HG03520 (cell line): Measurements from ENCODE around the gene RPS6KA2.
"Not testable (repeated sequence)": the region's sequence is repeated elsewhere in the genome, so short reads cannot be mapped to it uniquely, and the experiment has no call there.

Experiments
- ATAC-seq: cut with Tn5 transposase; IDR thresholded peaks from one replicate; pipeline ENCODE4 v1.9.1; 2021; ENCODE audit warnings: mild to moderate bottlenecking, moderate library complexity; ENCODE audit not compliant: unreplicated experiment

The RPS6KA2 gene

DNA sequence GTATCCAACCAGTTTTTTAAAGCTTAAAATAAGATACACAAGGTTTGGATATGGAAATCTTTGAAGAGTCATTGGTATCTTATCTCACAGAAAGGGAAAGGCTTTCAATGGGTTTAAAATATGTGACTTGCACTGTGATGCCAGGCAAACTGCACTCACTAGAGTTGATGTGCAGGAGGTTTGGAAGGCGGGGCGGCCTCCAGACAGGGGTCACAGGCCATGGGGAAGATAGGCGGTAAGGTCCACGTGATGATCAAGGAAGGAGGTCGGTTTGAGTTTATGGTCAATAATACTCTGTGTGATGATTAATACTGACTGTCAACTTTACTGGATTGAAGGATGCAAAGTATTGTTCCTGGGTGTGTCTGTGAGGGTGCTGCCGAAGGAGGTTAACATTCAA is 31.1 kb downstream of the RPS6KA2 start:
- no peak for ATAC-seq

DNA sequence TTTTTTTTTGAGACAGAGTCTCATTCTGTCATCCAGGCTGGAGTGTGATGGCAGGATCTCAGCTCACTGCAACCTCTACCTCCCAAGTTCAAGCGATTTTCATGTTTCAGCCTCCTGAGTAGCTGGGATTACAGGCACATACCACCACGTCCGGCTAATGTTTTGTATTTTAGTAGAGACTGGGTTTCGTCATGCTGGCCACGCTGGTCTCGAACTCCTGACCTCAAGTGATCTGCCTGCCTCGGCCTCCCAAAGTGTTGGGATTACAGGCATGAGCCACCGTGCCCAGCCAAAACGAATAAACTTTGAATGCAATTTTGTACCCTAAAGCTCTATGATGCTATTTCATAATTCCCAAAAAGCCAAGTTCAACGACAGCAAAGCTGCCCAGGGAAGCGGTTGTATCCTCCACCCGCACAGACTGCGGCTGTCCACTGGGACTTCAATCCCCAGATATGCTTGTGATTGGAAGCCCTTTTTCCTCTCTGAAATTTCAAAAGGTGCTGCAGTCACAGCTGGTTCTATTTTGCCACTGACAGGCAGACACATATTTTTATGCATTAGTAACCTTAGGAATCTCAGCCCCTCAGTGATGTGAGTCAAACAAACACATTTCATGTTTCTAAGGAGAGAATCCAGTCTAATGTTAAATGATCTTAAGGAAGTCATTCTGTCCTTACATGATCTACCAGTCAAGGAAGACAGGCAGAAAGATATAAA is 31.8 kb downstream of the RPS6KA2 start:
- ATAC-seq: no peak

DNA sequence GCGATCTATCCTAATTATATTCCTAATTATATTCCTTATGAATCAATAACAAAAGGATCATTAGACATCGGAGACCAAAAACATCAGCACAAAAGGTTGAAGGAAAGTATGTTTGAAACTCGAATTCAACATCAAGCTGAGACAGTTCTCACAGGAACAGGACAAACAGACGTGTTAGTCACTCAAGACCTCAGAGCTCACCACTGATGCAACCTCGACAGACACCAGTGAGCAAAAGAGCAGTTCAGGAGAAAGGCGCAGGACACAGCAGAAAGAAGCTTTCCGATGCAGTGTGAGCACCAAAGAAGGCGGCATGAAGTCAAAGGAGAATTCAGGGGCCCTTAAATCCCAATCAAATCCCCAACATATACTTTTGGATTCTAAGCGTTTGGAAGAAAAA is 34.2 kb downstream of the RPS6KA2 start:
- ATAC-seq: no peak

DNA sequence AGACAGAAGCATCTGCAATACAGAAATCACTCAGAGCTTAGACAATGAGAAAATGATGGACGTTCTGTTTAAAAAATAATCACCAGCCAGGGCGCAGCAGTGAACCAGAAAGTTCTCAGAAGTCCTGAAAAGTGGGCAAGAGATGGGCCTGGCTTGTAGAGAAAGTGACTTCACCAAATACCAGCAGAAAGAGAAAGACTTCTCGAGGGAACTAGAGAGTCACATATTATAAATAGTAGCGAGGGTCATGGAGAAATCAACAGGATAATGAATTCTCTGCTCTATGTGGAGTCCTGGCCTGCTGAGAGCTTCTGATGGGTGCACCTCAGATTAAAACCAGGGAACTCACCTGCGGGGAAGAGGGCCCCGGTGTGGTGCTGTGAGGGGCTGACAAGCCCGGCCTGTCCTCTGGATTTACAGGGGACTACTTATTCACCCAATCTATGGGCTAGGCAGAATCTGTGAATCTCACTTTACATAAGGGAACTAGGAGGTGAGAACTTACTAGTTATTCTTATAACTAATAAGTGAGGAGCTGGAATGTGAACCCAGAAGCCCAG is 35.0 kb downstream of the RPS6KA2 start:
- ATAC-seq: no peak

DNA sequence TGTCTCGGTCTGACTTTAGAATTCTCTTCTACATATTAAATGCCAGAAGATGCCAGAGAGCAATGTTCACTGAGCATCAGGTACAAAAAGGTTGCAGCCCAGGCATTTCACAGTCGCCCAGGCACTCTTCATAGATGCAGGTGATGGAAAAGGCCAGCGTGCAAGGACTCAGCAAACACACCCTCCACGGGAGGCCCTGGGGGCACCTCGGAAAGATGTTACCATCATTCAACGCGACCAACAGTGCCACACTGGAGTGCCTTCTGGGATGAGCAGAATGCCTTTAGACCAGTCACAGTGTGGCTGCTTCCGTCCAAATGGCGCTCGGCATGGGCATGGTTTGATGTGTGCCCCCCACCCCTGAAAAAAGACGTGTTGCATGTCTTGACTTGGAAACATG is 36.0 kb downstream of the RPS6KA2 start:
- ATAC-seq: no peak

DNA sequence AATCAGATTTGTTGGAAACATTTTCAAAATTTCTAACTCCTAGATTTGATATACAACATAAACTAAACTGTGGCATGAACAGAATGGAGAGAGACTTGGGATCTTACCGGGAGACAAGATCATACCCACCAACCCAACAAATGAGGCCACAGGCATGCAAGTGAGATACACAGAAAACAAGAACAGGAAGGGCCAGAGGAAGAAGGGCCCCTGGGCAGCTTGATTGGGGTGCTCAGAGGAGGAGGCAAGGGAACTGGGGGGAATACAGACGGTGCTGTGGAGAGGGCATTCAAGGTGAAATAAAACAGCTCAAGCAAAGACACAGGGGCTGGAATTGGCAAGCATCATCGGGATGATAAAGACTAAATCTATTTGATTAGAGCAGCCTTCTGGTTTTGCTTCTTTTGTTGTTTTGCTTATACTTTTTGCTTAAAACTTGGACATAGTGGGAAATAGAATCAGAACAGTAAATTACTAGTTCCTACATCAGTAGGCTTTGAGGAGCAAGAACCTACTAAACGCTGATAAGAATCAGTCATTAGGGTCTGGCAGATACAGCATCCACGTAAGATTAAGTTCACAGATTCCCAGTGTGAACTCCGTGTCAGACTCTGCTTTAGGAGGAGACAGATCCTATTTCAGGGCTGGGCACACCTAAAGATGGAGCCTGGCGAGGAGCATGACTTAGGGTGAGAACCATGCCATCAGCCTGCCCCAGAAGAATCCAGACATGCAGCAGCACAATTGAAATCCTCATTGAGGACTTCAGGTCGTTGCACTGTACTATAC is 37.1 kb downstream of the RPS6KA2 start:
- no peak for ATAC-seq

DNA sequence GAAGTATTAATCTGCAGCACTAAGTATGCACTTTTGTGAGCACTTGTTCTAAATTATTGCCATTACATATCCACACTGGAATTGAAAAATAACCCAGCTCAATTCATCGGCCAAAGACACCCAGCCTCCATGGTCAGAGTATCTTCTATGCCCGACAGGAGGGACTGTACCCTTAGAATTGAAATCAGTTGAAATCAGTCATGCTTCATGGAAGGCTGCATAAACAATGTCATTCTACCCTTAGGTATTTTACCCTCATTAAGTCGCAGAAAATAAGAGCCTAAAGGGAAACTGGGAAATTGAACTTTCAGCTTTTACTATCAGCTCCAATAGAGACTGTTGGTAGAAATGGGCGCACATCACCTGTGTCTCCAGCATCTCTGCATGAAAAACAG is 37.7 kb downstream of the RPS6KA2 start:
- ATAC-seq: no peak

DNA sequence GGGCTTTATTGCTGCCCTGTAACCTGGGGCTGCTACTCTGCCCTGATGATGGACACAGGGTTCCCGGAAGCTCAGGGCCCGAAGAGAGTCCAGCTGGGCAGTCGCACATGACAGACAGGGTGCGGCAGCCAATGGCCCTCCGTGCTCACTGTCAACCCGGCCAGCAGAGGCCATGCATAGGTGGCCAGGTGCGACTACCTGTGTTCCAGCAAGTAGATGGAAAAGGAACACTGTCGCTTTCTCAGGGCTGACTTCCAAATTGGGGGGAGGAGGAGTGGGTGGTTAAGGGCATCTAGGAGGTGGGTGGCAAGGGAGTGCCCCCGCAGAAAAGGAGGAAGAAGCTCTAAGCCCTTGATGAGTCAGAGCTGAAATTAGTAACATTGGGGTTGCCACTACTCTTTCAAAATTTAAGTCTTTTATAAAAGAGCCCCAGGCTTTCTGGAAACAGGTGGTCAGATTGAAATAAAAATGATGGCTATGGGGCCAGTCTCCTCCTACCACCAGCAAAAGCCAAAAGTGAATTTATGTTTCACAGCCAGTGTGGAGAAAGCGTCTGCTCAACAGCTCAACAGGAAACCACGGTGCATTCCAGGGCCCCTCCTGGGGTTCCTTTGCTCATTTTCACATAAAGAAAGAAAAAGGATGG is 38.2 kb downstream of the RPS6KA2 start:
- ATAC-seq: no peak

DNA sequence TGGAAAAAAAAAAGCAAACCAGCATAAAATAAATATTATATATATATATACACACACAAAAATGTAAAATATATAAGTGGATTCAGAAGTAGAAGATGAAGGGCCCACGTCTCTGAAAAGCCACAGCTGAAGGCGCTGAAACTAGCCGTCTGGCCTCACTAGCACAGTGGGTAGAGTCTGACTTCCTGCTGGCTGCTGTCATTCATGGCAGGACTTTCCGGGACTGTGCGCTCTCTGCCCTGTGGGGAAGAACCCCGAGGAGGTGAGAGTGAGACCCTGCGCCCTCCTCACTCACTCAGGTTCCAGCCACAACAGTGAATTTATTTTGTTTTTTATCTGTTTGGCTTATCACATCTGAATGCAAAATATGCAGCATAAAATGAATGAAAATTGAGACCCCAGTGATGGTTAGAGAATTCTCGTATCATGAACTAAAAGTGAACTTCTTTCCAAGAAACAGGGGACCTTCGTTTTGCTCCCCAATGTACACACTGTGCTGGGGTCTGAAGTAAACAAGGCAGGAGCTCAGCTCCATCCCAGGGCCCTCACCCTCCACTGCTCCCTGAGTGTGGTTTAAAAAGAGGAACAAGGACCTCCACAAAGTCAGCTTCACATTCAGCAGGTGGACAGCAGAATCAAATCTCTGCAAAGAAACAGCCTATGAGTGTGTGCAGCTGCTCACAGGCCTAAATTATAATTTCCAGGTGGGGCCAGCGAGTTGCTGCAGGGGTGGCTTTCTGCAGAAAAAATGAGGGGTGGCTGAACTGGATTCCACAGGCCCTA is 39.2 kb downstream of the RPS6KA2 start:
- ATAC-seq: peak; percentile 76

DNA sequence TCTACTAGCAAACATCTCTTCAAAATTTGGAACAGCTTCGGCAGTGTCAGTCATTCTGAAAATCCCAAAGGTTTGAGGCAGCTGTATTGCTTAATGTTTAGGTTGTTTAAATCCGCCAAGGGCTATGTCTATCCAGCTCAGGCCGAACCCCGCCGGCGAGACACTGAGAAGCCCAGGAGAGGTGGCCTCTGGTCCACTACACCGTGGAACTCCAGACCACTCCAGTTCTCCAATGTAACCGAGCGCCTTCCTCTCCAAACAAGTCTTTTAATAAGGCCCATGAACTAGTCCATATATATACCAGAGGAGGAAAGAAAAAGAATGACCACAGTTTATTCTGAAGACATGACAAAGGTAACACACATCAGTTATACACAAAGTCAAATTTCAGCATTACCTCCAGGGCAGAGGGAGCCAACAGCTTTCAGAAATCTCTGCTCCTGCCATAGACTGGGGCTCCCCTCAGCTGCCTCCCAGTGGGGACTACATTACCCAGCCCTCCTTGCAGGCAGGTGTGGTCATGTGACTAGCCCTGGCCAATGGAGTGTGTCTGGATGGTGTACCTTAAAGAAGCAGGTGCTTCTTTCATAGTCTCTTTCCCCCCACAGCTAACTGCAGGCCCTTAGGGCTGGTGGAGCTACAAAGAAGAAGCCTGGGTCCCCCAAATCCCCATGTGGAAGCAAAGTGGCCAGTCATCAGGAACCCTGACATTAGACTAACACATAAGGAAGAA is 40.5 kb downstream of the RPS6KA2 start, which contains the start of gene RAMACL:
TSS of gene RAMACL (minus strand) at position 255 of the 733 bp plus-strand sequence. CDS start at position 54, 201 bp downstream.
- peak; percentile 83 for ATAC-seq

DNA sequence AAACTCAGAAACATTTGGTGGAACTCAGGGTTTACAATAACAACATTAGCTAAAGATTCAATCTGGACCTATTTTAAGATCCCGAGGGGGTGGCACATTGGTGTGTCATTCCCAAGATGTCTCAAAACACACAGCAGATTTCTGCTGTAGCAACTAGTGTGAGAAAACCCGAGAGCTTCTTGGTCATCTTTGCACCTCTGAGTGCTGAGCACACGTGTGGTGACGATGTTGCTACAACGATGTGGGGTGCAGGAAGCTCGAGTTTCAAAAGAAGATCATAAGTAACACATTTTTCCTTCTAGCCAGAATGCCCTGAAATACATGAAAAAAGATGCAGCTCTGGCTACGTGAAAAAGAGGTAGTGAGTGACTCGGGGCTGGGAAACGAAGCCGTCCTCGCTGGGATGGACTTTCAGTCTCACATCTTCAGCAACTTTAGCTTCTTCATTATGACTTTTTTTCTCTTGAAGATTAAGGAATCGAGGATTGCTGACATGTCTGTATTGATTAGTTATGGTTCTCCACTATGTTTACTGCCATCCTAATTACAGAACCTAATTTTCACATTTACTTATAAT is 42.1 kb downstream of the RPS6KA2 start:
- no peak for ATAC-seq

DNA sequence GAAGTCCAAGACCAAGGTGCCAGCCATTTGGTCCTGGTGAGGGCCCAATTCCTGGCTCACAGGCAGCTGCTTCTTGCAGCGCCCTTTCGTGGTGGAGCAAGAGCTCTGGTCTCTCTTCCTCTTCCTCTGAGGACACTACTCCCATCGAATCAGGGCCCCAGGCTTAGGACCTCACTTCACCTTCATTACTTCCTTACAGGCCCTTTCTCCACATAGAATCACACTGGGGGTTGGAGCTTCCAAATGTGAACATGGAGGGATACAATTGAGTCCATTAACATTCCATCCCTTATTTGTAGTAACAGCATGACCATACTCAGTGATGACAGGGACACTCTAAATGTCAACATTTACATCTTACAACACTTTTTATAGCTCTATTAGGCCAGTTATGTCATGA is 42.9 kb downstream of the RPS6KA2 start:
- ATAC-seq: no peak

DNA sequence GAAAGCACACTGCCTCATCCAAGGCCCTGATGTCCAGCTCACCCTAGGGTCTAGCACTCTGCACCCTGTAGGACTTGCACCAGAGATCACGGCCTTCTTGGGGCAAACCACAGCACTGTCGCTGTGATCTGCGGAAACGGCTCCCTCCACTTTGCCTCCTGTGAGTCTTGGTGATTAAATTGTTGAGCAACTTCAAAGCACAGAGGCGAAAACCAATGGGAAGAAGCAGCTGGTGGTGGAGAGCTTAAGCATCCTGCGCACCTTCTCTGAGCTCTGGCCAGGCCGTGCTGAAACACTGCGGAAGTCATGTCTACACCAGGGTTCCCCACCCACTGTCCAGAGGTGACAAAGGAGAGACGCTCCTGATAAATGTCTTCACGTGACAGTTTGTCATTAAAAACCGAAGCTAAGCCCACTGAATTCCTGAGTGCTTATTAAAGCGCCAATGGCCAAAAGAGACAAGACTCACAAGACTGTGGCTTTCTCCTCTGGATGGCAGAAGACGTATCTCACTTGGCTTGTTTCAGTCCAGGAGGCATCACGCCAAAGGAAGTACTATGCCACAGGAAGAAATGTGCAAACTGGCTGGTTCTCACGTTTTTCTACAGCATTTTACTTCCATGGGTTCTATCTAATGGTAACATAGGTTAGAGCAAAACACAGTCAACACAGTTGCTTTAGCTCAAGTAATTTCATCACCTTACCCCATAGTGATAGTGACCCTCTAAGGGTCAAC is 43.7 kb downstream of the RPS6KA2 start:
- ATAC-seq: no peak

DNA sequence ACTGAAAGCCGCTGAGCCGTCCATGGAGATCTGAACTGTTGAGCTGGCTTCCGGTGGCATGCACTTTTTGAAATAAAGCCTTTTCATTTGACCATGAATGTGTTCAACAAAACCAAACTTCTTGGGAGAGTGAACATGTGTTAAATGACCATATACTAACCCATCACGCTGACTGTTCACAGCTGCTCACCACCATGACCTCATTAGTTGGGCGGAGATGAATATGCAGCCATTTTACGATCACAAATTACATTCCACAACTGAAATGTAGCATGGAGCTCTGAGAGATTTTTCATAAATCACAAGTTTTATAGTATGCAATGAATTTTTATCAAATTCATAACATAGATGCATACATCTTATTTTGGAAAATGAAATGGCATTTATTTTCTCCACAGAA is 44.8 kb downstream of the RPS6KA2 start:
- no peak for ATAC-seq

DNA sequence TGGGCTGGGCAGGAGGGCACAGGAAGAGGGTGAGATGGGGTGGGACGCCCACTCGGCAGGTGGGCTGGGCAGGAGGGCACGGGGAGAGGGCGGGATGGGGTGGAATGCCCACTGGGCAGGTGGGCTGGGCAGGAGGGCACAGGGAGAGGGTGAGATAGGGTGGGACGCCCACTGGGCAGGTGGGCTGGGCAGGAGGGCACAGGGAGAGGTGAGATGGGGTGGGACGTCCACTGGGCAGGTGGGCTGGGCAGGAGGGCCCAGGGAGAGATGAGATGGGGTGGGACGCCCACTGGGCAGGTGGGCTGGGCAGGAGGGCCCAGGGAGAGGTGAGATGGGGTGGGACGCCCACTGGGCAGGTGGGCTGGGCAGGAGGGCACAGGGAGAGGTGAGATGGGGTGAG is 45.2 kb downstream of the RPS6KA2 start:
- not testable (repeated sequence) for ATAC-seq

DNA sequence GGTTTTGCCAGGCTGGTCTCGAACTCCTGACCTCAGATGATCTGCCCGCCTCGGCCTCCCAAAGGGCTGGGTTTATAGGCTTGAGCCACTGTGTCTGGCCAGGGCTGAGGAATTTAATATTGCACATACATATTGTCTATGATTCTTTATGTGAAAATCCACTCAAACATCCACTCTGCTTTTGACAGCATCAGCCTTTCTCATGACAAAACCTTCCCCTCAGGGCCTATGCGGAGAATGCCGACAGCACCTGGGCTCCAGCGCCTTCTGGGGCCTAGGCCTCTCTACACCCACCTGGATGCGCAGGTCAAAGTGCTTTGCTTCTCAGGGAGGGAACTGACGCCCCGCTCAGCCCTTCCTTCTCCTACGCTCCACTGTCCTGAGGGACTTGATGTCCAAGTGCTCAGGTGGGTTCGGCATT is 46.0 kb downstream of the RPS6KA2 start:
- no peak for ATAC-seq

DNA sequence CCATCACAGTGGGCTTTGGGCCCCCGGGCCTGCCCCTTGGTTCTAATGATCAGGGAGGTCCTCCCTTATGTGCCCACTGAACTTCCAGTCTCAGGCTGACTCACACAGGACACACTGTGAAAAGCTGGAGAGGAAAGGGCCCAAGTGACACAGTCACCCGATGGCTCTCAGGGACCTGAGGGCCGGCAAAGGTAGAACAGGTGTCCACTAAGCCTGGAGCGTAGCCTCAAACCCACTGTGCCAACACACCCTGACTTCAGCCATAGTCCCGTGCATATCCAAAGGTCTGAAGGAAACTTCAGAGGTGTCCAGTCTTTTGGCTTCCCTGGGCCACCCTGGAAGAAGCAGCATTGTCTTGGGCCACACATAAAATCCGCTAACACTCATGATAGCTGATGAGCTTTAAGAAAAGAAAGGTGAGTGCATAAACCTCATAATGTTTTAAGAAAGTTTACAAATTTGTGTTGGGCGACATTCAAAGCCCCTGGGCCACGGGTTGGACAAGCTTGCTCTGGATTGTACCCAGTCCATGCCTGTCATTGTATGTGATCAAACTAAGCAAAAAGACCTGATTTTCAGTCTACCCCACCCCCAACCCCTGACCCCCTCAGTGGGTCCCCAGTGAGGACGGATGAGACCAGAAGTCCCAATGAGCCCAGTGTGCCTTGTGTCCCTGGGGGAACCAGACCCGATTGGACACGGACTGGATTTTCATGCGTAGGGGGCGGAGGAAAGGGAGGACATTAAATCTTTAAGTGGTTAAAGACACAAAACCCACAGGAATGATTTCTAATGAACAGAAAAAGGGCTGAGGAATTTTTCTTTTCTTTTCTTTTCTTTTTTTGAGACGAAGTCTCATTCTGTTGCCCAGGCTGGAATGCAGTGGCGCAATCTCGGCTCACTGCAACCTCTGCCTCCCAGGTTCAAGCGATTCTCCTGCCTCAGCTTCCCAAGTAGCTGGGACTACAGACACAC is 46.7 kb downstream of the RPS6KA2 start:
- no peak for ATAC-seq
